HG03571 (cell line): ENCODE data around the gene RNGTT.

Experiments
- ATAC-seq: cut with Tn5 transposase; IDR thresholded peaks from one replicate; pipeline ENCODE4 v1.9.1; 2021; ENCODE audit not compliant: unreplicated experiment

Gene RNGTT

DNA sequence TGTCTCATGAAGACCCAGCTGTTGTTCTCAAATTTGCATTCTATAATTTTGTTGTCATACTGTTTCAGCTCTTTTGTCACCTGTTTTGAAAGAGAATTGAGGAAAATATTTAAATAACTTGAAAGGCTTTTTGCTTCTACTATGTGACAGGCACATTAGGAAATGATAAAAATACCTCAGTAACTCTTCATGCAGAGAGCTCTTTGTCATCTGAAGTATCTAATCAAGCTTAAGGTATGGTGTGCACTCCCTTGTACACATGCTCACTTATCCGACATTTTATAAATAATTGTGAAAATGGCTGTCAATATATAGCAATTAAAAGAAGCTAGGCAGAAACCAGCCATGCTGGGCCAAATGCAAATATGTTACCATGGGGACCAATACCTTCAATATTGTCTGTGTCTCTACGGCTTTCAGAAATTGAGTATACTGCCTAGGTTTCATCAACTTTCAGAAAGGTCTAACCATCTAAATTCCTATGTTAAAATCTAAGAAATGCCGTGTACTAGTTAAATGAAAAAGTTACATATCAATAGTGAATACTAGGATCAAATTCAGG is 349.0 kb downstream of the RNGTT start:
- no peak for ATAC-seq

DNA sequence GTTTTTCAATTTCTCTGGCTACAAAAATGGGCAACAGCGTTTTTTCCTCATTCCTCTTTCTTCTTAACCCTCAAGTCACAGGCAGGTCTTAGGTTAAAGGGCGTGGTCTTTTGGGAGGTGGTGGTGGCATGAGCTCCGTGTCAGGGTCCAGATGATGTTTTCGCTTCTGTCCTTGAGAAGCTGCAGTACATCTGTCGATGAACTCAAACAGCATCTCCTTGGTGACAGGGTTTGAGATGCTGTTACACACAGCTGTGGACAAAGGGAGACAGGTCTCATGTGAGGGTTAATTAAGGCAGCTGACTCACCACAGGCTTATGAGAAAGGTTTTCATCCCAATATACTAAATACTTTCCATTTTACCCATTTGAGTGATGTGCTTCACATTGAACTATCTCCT is 350.8 kb downstream of the RNGTT start:
- no peak for ATAC-seq

GRCh38 chr6:88611721-88612120 is 351.7 kb downstream of the RNGTT start:
- no peak for ATAC-seq

- no peak for ATAC-seq
Observed at GRCh38 chr6:88609983-88610382, 353.4 kb downstream of the RNGTT start.

- no peak for ATAC-seq
Observed at GRCh38 chr6:88605271-88605670, 358.1 kb downstream of the RNGTT start.

GRCh38 chr6:88599571-88599970 is 363.8 kb downstream of the RNGTT start:
- no peak for ATAC-seq

- ATAC-seq = no peak
Observed at GRCh38 chr6:88596801-88597200, 366.6 kb downstream of the RNGTT start.

DNA sequence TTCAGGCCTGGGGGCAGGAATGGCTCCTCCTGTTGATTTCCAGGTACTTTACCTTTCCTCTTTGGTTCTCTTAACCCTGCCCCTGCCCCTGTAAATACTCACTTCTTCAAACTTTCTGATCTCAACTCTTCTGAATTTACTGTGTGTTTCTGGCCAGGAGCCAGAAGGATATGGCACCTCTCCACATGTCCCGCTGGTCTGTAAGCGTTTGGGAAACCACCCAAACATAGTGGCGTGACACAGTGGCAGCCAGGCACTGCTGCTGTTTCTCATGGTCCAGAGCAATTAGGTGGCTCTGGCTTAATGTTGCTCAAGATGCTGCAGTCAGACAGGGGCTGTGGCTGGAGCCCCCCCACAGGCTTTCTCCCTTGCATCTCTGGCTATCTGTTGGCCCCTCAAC is 374.5 kb downstream of the RNGTT start:
- ATAC-seq = no peak

DNA sequence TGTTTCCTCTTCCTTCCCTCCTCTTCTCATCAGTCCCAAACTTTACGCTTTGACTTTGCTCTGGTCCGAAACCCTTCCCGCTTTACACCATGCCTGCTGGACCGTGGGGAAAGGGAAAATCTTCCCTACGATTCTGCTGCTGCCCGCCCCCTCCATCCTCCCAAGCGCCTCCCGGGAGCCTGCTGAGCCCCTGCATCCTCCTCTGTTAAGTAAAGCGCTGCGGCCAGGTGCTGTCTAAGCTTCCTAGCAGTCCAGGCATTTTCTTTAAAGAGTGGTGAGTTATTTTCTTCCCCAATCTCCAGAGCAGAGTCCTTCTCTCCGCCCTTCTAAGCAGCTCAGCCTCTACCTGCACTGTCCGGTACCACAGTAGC is 376.3 kb downstream of the RNGTT start:
- no peak for ATAC-seq

DNA sequence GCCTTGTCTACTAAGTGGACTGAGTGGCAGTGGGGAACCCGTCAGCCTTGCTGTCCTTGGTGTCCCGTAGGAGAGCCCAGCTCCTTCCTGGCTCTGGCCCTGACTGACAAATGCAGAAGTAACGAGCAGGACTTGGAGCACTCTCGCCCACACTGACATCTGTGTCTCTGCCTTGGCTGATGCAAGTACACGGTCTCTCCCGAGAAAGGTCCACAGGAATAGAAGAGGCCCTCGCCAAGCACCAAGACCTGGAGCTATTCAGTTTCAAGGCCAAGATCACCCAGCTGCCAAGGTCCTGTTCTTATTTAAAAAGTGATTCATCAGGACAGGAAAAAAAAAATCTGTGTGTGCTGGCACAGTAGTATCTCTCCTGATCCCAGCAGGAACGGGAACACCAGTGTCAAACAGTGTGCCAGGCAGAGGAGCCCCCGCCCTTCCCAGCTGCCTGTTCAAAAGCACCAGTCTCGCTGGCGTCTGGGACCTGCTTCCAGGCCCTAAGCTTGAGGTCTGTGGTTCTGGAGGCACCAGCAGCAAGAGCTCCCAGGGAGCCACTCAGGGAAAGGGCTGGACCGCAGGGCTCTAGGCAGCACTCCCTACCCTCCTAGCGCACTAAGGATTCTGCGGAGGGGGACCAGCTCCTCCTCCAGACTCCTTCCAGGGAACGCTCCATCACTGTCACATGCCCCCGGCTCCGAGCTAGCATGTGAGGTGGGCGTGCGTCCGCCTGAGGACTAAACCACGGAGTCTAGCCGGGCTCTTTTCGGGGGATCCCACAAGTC is 376.9 kb downstream of the RNGTT start:
- no peak for ATAC-seq

DNA sequence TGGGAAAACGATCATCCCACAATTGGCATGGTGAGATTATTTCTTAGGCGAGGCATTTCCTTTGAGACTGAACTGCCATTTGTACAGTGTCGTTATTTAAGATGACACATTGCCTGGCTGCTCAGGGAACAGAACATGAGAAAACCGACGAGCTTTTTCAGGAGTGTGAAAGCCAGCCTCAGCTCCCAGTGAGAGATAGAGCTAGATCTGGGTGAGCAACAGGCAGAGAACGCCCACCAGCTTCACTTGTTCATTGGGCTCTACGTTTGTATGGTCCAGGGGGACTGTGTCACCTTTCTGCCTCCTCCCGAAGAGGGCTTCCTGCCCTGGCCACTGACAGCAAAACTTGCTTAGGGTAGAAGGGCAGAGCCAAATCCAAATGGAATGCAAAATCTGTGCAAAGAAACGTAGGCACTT is 378.1 kb downstream of the RNGTT start:
- no peak for ATAC-seq

DNA sequence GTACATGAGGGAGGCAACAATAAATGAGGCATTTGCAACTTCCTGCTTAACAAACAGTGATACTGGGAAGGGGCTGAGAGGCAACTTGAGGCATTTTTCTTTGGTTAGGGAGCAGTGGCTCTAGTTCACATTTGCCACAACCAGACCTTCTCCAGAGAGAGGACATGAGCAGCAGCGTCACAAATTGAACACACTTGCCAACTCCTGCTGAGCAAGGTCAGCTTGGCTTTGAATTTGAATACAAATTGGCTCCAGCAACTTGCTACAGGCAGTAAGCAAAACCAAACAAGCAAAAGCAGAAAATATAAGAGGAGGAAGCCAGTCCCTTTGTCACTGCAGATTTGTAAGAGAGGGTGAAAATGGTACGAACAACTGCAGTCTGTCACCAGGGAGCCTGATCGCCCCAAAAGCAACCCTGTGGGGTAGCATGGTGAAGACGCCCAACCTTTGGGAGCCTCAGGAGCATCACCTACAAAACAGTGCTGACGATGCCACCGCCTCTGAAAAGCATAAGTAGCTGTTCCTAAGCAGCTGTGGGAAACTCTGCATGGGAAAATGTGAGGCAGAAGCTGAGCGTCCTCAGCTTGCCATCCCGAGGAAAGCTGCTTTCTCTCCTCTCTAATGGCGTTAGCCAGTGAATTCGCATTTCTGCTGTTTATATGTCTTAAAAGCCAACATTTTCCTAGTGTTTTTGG is 378.7 kb downstream of the RNGTT start:
- ATAC-seq = no peak

GRCh38 chr6:88577461-88577860 is 386.0 kb downstream of the RNGTT start:
- ATAC-seq = no peak

DNA sequence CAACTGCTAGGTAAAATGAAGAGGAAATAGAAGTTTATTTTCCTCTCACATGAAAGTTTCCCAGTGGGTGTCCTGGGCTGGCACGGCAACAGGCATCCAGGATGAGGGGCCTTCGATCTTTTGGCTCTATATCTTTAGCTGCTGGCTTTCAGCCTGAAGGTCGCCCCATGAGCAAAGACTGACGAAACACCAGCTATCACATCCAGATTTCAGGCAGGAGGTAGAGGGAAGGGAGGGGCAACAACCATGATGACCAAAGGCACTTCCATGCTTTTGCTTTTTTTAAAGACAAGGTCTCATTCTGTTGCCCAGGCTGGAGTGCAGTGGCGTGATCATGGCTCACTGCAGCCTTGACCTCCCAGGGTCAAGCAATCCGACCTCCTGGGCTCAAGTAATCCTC is 387.9 kb downstream of the RNGTT start:
- no peak for ATAC-seq

DNA sequence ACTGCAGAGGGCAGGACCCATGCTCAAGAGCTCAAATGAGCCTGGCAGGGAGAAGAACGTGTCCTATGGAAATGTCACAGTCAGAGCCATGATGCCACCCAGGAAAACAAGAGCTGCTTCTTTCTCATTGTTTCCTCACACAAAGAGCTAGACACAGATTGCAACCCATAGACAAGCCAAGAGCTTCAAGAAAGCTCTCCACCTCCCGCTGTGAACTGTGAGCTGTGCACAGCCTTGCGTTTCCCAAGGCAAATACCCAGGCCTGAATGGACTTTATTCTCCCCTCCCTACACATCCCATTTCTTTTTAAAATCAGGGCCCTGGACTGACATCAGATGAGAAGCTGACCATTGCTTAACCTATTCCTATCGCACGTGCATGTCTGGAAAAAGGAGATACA is 388.8 kb downstream of the RNGTT start:
- no peak for ATAC-seq

GRCh38 chr6:88574031-88574430 is 389.4 kb downstream of the RNGTT start:
- ATAC-seq = no peak

DNA sequence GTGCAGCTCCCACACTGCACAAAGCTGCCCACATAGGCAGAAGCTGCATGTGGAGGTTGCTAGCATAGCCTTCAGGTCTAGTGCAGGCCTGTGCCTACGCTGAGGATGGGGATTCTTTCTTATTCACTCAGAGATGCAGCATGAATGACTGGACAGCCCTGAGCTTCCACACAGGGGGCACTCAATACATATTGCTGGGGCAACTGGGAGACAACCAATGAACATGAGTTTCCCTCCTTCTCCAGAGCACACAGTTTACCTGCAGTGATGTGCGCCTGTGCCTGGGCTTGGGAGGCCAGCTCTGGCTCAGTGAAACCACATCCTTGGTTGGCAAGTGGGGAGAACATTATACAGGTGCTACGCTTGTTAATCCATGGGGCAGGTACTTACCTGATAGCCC is 389.9 kb downstream of the RNGTT start:
- ATAC-seq = no peak

DNA sequence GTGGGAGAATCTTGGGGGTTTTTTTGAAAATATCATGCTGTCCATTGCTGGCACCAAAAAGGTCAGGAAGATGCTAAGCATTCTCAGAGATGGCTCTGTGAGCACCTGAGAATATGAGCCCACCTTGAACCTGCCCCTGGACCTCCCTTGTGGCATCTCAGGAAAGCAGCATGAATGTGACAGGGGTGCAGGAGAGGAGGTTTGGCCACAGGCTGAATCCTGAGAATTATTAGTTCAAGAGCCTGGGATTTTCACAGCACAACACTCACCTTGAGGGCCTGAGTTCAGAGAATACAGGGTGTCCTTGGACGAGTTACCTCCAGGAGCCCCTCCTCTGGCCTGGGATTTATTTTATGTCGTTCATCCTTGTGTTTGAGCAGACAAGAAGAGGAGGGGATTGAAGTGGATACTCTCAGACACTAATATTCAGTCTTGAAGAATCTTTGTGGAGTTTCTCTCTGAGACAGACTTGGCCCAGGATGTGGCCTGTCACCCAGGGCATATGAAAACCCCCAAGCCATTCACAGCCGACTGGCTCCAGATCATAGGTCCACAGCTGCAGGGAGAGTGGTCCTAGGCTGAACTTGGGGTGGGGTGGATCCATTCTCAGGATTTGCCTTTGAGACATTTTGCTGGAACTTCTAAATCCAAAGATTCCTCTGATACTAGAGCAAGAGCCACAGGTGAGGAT is 390.8 kb downstream of the RNGTT start:
- ATAC-seq = no peak

DNA sequence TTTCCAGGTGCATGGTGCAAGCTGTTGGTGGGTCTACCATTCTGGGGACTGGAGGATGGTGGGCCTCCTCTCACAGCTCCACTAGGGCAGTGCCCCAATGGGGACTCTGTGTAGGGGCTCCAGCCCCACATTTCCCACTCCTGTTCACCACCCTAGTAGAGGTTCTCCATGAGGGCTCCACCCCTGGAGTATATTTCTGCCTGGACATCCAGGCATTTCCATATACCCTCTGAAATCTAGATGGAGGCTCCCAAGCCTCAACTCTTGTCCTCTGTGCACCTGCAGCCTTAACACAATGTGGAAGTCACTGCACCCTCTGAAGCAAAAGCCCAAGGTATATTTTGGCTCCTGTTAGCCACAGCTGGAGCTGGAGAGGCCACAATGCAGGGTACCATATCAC is 393.5 kb downstream of the RNGTT start:
- ATAC-seq = no peak

DNA sequence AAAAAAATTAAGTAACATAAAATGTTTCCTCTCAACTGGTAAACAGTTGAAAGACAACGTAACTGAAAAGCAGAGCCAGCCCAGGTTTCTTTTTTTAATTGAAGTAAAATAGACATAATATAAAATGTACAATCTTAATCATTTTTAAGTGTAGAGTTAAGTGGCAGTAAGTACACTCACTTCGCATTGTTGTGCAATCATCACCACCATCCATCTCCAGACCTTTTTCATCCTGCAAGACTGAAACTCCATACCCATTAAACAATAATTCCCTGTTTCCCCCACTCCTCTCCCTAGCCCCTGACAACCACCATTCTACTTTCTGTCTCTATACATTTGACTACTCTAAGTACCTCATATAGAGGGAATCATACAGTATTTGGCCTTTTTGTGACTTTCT is 395.7 kb downstream of the RNGTT start:
- ATAC-seq = no peak

DNA sequence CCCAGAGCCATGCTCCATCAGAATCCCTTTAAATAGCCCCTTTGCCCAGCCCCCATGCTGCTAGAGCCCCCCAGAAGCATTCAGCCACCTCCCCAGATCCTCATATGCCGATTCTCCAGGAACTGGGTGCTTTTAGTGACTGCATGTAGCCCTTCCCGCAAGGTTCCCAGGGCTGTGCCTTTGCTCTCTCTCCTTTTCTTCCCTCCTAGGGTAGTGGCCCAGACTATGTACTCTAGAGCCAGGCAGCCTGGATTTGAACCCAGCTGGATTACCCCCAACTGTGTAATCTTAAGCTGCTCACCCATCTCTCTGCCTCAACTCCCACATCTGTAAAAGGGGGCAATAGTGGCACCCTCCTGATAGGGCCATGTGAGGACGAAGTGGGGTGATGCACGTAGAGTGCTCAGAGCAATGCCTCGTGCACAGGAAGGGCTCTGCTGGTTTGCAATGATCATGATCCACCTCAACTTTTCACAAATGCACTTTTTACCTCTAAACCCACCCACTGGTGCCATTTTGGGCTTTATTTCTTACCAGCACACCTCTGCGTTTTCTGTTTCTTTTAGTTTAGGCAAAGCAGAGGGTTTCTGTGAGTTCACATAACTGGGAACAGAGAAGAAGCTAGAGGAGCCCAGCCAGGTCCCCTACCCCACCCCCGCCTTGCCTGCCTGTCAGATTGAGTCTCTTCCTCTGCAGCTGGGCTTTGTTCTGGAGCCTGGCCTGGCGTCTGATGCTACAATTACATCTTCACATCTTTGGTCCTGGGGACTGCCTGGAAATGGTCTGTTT is 396.5 kb downstream of the RNGTT start:
- no peak for ATAC-seq
